Activated B cell treated with CpG ODN at 0.5 μM for 24 hours (primary cell): ENCODE measurements around the gene SLC4A1AP. TPM values are rescaled to one million over a fixed set of nuclear protein-coding genes. Genes with fewer than 3 reads are reported as not detected.

Source experiments
- ATAC-seq: fragments of 200-7000 bp; cut with Tn5 transposase; one replicate; pipeline ENCODE4 v1.10.0; 2021; ENCODE audit warnings: low read depth, mild to moderate bottlenecking, moderate library complexity
- CTCF ChIA-PET: fragments of 350-600 bp; sonication (Branson Sonifier 250); formaldehyde crosslinking; loops from one replicate; lab custom pipeline; 2021; ENCODE audit warnings: antibody characterized with exemption; lab: Charles Lee
- POLR2A ChIA-PET: fragments of 350-600 bp; sonication (Branson Sonifier 250); formaldehyde crosslinking; loops from one replicate; lab custom pipeline; 2021; ENCODE audit warnings: antibody characterized with exemption; lab: Charles Lee
- DNase-seq: peaks from one replicate; pipeline ENCODE4 v3.0.0; 2022
- H3K27ac Mint-ChIP-seq: one replicate; pipeline ENCODE4 v1.8.0; 2020; ENCODE audit warnings: mixed read lengths
- H3K27me3 Mint-ChIP-seq: one replicate; pipeline ENCODE4 v1.8.0; 2021; ENCODE audit warnings: mixed read lengths
- H3K36me3 Mint-ChIP-seq: one replicate; pipeline ENCODE4 v1.8.0; 2021; ENCODE audit warnings: low read depth, mixed read lengths
- H3K4me1 Mint-ChIP-seq: one replicate; pipeline ENCODE4 v1.8.0; 2021; ENCODE audit warnings: mixed read lengths
- H3K4me3 Mint-ChIP-seq: one replicate; pipeline ENCODE4 v1.8.0; 2020; ENCODE audit warnings: mild to moderate bottlenecking, mixed read lengths
- H3K9me3 Mint-ChIP-seq: one replicate; pipeline ENCODE4 v1.8.0; 2020; ENCODE audit warnings: mixed read lengths
- intact Hi-C: fragments of 100-400 bp; cut with micrococcal nuclease; formaldehyde crosslinking; loops from one replicate; pipeline ENCODE4 v1.15.1; 2024
- total RNA-seq: library from RNA; stranded (reverse); gene quantifications from 2 replicates; pipeline ENCODE4 v1.2.3, GENCODE V29; 2022
- TF ChIP-seq, protein P1 (sequence below): fragments of 200-600 bp; IDR thresholded peaks from one replicate; pipeline ENCODE4 v1.8.0; 2022; ENCODE audit warnings: antibody characterized with exemption, mild to moderate bottlenecking

SLC4A1AP gene
- total RNA-seq, 1 donor from 2014 or later, result 22.0 TPM

DNA sequence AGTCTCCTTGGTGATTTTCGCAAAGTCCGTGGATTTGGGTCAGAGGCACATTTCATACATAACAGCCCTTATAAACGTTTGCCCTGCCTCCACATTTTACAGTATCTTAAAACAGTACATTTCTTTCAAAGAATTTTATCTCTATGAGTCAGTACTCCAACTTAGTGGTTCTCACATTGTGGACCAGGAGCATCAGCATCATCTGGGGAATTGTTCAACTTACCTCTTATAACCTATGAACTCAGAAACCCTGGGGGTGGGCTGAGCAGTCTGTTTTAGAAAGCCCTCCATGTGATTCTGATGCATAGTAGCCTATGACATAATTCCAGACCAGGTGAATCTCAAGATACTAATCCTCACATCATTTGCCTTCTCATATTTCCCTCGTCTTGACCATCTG lies 12.6 kb upstream of the SLC4A1AP start:
- TF ChIP-seq, protein P1, sequence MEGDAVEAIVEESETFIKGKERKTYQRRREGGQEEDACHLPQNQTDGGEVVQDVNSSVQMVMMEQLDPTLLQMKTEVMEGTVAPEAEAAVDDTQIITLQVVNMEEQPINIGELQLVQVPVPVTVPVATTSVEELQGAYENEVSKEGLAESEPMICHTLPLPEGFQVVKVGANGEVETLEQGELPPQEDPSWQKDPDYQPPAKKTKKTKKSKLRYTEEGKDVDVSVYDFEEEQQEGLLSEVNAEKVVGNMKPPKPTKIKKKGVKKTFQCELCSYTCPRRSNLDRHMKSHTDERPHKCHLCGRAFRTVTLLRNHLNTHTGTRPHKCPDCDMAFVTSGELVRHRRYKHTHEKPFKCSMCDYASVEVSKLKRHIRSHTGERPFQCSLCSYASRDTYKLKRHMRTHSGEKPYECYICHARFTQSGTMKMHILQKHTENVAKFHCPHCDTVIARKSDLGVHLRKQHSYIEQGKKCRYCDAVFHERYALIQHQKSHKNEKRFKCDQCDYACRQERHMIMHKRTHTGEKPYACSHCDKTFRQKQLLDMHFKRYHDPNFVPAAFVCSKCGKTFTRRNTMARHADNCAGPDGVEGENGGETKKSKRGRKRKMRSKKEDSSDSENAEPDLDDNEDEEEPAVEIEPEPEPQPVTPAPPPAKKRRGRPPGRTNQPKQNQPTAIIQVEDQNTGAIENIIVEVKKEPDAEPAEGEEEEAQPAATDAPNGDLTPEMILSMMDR, result no peak
- no peak for ATAC-seq
- Mint-ChIP-seq H3K4me1 (peaks cover 6% of the 10 kb centered on the region), H3K27ac (no peak overlapping the region), H3K9me3 (no peaks in the 10 kb centered on the region), H3K4me3 (no peak overlapping the region), H3K36me3 (peaks cover 84% of the 10 kb centered on the region), H3K27me3 (no peaks in the 10 kb centered on the region)
- intact Hi-C loops, result no loop called here
- DNase-seq, result no peak
- POLR2A ChIA-PET, result no interaction called here
- CTCF ChIA-PET, result interaction anchor here (0.6 kb wide), 1 partner anchor 709 kb away, joined by 3 read pairs; no protein-coding TSS in a partner anchor

DNA sequence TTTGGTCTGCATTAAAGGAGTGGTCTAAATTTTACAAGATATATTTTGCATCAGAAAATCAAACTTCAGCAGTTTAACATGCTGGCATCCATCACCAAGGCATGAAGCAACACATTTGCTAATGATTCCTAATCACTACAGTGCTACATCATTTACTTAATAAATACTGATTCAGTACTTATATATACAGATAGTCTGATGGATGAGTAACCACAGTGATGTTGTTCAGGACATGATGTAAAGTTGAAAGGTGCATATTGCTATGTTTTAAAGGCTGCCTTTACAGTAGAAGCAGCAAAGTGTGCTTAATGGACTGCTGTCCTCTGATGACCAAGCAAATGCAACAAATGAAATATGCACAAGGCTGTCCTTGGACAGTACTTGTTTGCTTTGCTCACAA lies 11.3 kb upstream of the SLC4A1AP start:
- Mint-ChIP-seq H3K36me3 (peaks cover 84% of the 10 kb centered on the region), H3K27me3 (no peaks in the 10 kb centered on the region), H3K9me3 (no peaks in the 10 kb centered on the region), H3K4me3 (no peak overlapping the region), H3K27ac (no peak overlapping the region), H3K4me1 (peaks cover 6% of the 10 kb centered on the region)
- DNase-seq (no peak), ATAC-seq (no peak)
- intact Hi-C loops, result no loop called here
- POLR2A ChIA-PET, result no interaction called here
- CTCF ChIA-PET, result no interaction called here
- TF ChIP-seq, protein P1, result no peak

DNA sequence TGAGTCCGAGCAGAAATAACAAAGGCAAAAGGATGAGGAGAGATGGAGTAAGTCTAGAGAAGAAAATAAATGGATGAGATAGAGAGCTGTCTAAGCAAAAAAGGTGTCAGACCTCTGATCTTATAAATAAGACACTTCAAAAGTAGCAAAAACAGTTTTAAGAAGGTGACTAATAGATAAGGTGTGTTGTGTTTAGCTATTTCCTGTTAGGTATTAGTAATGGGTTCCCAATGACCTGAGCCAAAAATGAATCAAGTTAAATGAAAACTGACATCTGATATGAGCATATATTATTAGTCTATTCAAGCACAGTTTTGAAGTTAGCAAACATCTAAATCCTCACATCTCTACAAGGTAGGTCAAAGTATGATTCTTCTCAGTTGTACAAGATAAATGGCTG lies 10.9 kb upstream of the SLC4A1AP start:
- Mint-ChIP-seq H3K27me3 (no peaks in the 10 kb centered on the region), H3K4me3 (no peak overlapping the region), H3K4me1 (peaks cover 6% of the 10 kb centered on the region), H3K27ac (no peak overlapping the region), H3K36me3 (peaks cover 82% of the 10 kb centered on the region), H3K9me3 (no peaks in the 10 kb centered on the region)
- intact Hi-C loops, result no loop called here
- TF ChIP-seq, protein P1, result no peak
- no peak for DNase-seq
- ATAC-seq, result no peak
- CTCF ChIA-PET, result no interaction called here
- POLR2A ChIA-PET, result no interaction called here

DNA sequence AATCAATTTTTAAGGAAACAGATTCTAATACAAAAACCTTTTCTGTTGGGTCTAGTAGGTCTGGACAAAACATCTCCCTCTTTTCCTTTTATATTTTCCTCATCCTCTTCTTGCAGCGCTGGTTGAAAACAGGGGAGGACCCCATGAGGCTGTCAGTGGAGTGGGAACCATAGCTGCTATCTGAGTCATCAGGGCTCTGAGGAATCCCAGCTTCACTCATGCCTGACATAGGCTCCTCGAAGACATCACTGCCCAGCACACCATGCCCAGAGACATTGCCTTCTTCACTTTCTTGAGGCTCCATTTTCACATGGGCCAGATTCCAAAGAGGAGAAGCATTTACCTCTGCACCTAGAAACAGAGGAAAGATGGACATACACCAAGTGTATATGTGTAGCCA lies 10.3 kb upstream of the SLC4A1AP start:
- ChIA-PET CTCF (no interaction called here), POLR2A (no interaction called here)
- Mint-ChIP-seq H3K27ac (no peak overlapping the region), H3K27me3 (no peaks in the 10 kb centered on the region), H3K9me3 (no peaks in the 10 kb centered on the region), H3K4me1 (peaks cover 6% of the 10 kb centered on the region), H3K4me3 (no peak overlapping the region), H3K36me3 (peaks cover 79% of the 10 kb centered on the region)
- no peak for ATAC-seq
- intact Hi-C loops, result no loop called here
- TF ChIP-seq, protein P1, result no peak
- no peak for DNase-seq

DNA sequence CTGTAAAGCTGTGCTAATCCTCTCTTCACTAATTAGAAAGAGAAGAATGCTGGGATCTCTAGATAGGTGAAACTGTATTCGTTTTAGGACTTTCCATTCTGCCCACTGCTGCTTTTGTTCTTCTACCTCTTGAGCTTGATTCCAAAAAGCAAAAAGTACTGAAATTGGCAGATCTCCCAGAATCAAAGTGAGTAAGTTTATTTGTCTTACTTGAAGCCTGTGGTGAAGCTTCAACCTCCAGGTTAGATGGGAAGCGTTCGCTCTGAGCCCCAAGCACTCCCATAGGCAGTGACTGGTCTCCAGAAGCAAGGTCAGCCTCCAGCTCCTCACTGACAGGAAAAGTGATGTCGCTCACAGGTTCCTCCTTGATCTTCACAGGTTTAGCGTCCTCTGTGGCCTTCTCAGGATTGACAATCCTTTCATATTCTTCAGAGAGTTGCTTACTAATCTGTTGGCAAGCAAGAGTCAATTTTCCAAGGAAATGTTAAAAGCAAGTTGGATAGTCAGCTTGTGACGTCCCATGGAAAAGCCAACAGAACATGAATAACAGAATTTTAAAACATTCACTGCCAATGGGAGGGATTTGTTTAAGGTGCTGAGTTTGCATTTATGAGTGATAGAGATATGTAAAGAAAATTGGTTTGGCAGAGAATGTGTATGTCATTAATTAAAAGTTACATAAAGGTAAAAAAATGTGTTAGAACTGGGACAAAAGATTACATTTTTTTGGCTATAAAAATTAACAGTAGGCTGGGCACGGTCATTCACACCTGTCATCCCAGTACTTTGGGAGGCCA lies 8.3 kb upstream of the SLC4A1AP start:
- intact Hi-C loops, result no loop called here
- no peak for ATAC-seq
- ChIA-PET CTCF (interaction anchor here (1.3 kb wide), 1 partner anchor 28 kb away, joined by 3 read pairs; no protein-coding TSS in a partner anchor), POLR2A (no interaction called here)
- Mint-ChIP-seq H3K9me3 (no peaks in the 10 kb centered on the region), H3K4me1 (peaks cover 11% of the 10 kb centered on the region), H3K4me3 (no peak overlapping the region), H3K27me3 (no peaks in the 10 kb centered on the region), H3K36me3 (peaks cover 74% of the 10 kb centered on the region), H3K27ac (no peak overlapping the region)
- DNase-seq, result no peak
- TF ChIP-seq, protein P1, result no peak
